ENCODE measurements around the gene GNG4.

GRCh38 chr1:235657269-235657668 is 7.7 kb upstream of the GNG4 start:
- TF ChIP-seq CTCF (IDR thresholded peaks at IDR 0.05; ENCODE audit: poor library complexity) (no peak), EZH2 (IDR thresholded peaks at IDR 0.05; ENCODE audit: borderline replicate concordance) (no peak), EZH2phosphoT487 (IDR thresholded peaks at IDR 0.05; ENCODE audit: low read depth, severe bottlenecking, unreplicated experiment) (no peak)
